Dendritic cell treated with granulocyte-macrophage colony-stimulating factor and Interleukin-4, amounts not matched to agents 40 ng/mL and 50 ng/mL, for 4 days (primary cell): ENCODE results near the gene OS9.

Experiments
- H3K27ac Mint-ChIP-seq: one replicate; pipeline ENCODE4 v1.8.0; 2022; ENCODE audit warnings: mild to moderate bottlenecking, mixed read lengths
- H3K27me3 Mint-ChIP-seq: one replicate; pipeline ENCODE4 v1.8.0; 2022; ENCODE audit warnings: mild to moderate bottlenecking, mixed read lengths
- H3K36me3 Mint-ChIP-seq: one replicate; pipeline ENCODE4 v1.8.0; 2022; ENCODE audit warnings: low read depth, mixed read lengths
- H3K4me1 Mint-ChIP-seq: one replicate; pipeline ENCODE4 v1.8.0; 2022; ENCODE audit warnings: low read depth, mixed read lengths
- H3K4me3 Mint-ChIP-seq: one replicate; pipeline ENCODE4 v1.8.0; 2022; ENCODE audit warnings: mild to moderate bottlenecking, moderate library complexity, mixed read lengths
- H3K9me3 Mint-ChIP-seq: one replicate; pipeline ENCODE4 v1.8.0; 2022; ENCODE audit warnings: mixed read lengths
- intact Hi-C: fragments of 100-400 bp; cut with micrococcal nuclease; formaldehyde crosslinking; loops from one replicate; pipeline ENCODE4 v1.15.0; 2022

OS9 gene

GRCh38 chr12:57723630-57723962 lies 29.7 kb downstream of the OS9 start:
- no peaks in the 10 kb centered on the region for H3K27me3 Mint-ChIP-seq
- H3K4me3 Mint-ChIP-seq = no peak overlapping the region
- peaks cover 8% of the 10 kb centered on the region for H3K9me3 Mint-ChIP-seq
- H3K4me1 Mint-ChIP-seq = no peaks in the 10 kb centered on the region
- intact Hi-C loops = no loop called here
- no peak overlapping the region for H3K27ac Mint-ChIP-seq
- peaks cover 66% of the 10 kb centered on the region for H3K36me3 Mint-ChIP-seq

- Mint-ChIP-seq H3K4me1 (no peaks in the 10 kb centered on the region), H3K4me3 (no peak overlapping the region), H3K27ac (no peak overlapping the region), H3K27me3 (no peaks in the 10 kb centered on the region), H3K36me3 (peaks cover 65% of the 10 kb centered on the region), H3K9me3 (peaks cover 8% of the 10 kb centered on the region)
- intact Hi-C loops = no loop called here
These were observed 30.3 kb downstream of the OS9 start for GRCh38 chr12:57724003-57724935.

- intact Hi-C loops = no loop called here
- no peak overlapping the region for H3K4me3 Mint-ChIP-seq
- peaks cover 61% of the 10 kb centered on the region for H3K36me3 Mint-ChIP-seq
- H3K27me3 Mint-ChIP-seq = no peaks in the 10 kb centered on the region
- no peaks in the 10 kb centered on the region for H3K4me1 Mint-ChIP-seq
- H3K9me3 Mint-ChIP-seq = peaks cover 8% of the 10 kb centered on the region
- no peak overlapping the region for H3K27ac Mint-ChIP-seq
These were observed 31.2 kb downstream of the OS9 start for GRCh38 chr12:57724936-57725740.

- H3K27ac Mint-ChIP-seq = peak overlapping the region; percentile 33
- intact Hi-C loops = no loop called here
- H3K4me3 Mint-ChIP-seq = no peak overlapping the region
- H3K36me3 Mint-ChIP-seq = peaks cover 60% of the 10 kb centered on the region
- no peaks in the 10 kb centered on the region for H3K4me1 Mint-ChIP-seq
- peaks cover 8% of the 10 kb centered on the region for H3K9me3 Mint-ChIP-seq
- H3K27me3 Mint-ChIP-seq = no peaks in the 10 kb centered on the region
These were observed 31.9 kb downstream of the OS9 start for GRCh38 chr12:57725851-57726150.

- Mint-ChIP-seq H3K27me3 (no peaks in the 10 kb centered on the region), H3K4me3 (peak overlapping the region; percentile 60), H3K9me3 (peaks cover 8% of the 10 kb centered on the region), H3K27ac (peak overlapping the region; percentile 33), H3K4me1 (no peaks in the 10 kb centered on the region), H3K36me3 (peaks cover 60% of the 10 kb centered on the region)
- intact Hi-C loops = no loop called here
These were observed 32.4 kb downstream of the OS9 start for GRCh38 chr12:57726151-57726883.

- Mint-ChIP-seq H3K27ac (no peak overlapping the region), H3K27me3 (no peaks in the 10 kb centered on the region), H3K36me3 (peaks cover 60% of the 10 kb centered on the region), H3K9me3 (peaks cover 8% of the 10 kb centered on the region), H3K4me1 (no peaks in the 10 kb centered on the region), H3K4me3 (no peak overlapping the region)
- intact Hi-C loops = no loop called here
These were observed 33.2 kb downstream of the OS9 start for GRCh38 chr12:57726884-57727757.

- H3K27ac Mint-ChIP-seq = no peak overlapping the region
- H3K4me1 Mint-ChIP-seq = no peaks in the 10 kb centered on the region
- H3K27me3 Mint-ChIP-seq = no peaks in the 10 kb centered on the region
- intact Hi-C loops = no loop called here
- peaks cover 8% of the 10 kb centered on the region for H3K9me3 Mint-ChIP-seq
- H3K4me3 Mint-ChIP-seq = no peak overlapping the region
- peaks cover 66% of the 10 kb centered on the region for H3K36me3 Mint-ChIP-seq
These were observed 33.9 kb downstream of the OS9 start for GRCh38 chr12:57727758-57728395.

GRCh38 chr12:57729321-57729844 lies 35.5 kb downstream of the OS9 start:
- H3K27ac Mint-ChIP-seq = no peak overlapping the region
- H3K36me3 Mint-ChIP-seq = peaks cover 81% of the 10 kb centered on the region
- H3K9me3 Mint-ChIP-seq = peaks cover 8% of the 10 kb centered on the region
- intact Hi-C loops = no loop called here
- H3K4me3 Mint-ChIP-seq = no peak overlapping the region
- H3K27me3 Mint-ChIP-seq = no peaks in the 10 kb centered on the region
- H3K4me1 Mint-ChIP-seq = no peaks in the 10 kb centered on the region

GRCh38 chr12:57730336-57731067 lies 36.6 kb downstream of the OS9 start:
- Mint-ChIP-seq H3K4me1 (no peaks in the 10 kb centered on the region), H3K27me3 (no peaks in the 10 kb centered on the region), H3K36me3 (peaks cover 92% of the 10 kb centered on the region), H3K4me3 (no peak overlapping the region), H3K9me3 (peaks cover 8% of the 10 kb centered on the region), H3K27ac (no peak overlapping the region)
- intact Hi-C loops = no loop called here

GRCh38 chr12:57731411-57732080 lies 37.6 kb downstream of the OS9 start:
- Mint-ChIP-seq H3K4me1 (no peaks in the 10 kb centered on the region), H3K27ac (no peak overlapping the region), H3K9me3 (peaks cover under 1% of the 10 kb centered on the region), H3K27me3 (no peaks in the 10 kb centered on the region), H3K4me3 (no peak overlapping the region), H3K36me3 (peaks cover 92% of the 10 kb centered on the region)
- intact Hi-C loops = no loop called here

- Mint-ChIP-seq H3K9me3 (no peaks in the 10 kb centered on the region), H3K27ac (no peak overlapping the region), H3K4me1 (no peaks in the 10 kb centered on the region), H3K27me3 (no peaks in the 10 kb centered on the region), H3K36me3 (peaks cover 92% of the 10 kb centered on the region), H3K4me3 (no peak overlapping the region)
- intact Hi-C loops = no loop called here
These were observed 38.3 kb downstream of the OS9 start for GRCh38 chr12:57732270-57732669.
